OCI-LY1 (cell line): ENCODE measurements around the gene CLEC12A.

Source experiments
- EZH2 ChIP-seq: fragments of 200-600 bp; sonication (generic), shearing (Covaris generic); IDR thresholded peaks from 2 replicates; pipeline ENCODE4 v1.8.0; 2017; ENCODE audit warnings: borderline replicate concordance, mixed run types, mild to moderate bottlenecking, antibody characterized with exemption, low read length, moderate library complexity, mixed read lengths
- TF ChIP-seq, protein P1 (sequence below): fragments of 200-600 bp; sonication (generic), shearing (Covaris generic); IDR thresholded peaks from 2 replicates; pipeline ENCODE4 v1.5.1; 2017; ENCODE audit warnings: mild to moderate bottlenecking, antibody characterized with exemption, low read length, moderate library complexity, mixed read lengths

DNA sequence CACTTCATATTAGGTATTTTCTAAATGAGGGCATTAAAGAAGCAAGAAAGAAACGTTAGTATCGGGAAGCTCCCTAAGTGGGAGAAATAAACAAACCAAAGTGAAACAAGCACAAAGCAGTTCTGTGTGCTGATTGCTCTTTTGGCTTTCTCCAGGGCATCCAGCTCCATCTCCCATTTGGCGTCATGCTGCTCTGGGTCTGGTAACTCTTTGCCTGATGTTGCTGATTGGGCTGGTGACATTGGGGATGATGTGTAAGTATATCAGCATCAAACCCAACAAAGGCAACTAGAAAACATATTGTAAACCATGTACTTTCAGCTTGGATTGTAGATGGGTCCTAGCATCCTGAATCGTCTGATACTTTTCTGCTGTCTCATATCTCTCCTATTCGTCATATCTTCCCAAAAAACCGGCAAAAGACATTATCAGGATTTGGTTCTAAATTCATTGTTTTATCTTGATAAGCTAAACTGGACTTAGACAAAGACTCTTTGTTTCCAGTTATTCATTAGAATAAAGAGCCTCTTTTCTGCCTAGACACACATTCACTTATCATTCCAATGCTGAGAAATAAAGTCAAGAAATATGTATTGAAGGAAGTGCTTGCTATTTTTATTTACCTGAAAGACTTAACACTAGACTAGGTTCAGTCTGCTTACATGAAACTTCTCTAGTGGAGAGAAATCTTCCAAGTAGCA, 41.6 kb downstream of the CLEC12A start:
- TF ChIP-seq, protein P1, sequence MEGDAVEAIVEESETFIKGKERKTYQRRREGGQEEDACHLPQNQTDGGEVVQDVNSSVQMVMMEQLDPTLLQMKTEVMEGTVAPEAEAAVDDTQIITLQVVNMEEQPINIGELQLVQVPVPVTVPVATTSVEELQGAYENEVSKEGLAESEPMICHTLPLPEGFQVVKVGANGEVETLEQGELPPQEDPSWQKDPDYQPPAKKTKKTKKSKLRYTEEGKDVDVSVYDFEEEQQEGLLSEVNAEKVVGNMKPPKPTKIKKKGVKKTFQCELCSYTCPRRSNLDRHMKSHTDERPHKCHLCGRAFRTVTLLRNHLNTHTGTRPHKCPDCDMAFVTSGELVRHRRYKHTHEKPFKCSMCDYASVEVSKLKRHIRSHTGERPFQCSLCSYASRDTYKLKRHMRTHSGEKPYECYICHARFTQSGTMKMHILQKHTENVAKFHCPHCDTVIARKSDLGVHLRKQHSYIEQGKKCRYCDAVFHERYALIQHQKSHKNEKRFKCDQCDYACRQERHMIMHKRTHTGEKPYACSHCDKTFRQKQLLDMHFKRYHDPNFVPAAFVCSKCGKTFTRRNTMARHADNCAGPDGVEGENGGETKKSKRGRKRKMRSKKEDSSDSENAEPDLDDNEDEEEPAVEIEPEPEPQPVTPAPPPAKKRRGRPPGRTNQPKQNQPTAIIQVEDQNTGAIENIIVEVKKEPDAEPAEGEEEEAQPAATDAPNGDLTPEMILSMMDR = no peak
- TF ChIP-seq EZH2 = no peak
